Frontal cortex (tissue), 4 donors: ENCODE data around the gene PI4KA. TPM values are rescaled to one million over a fixed set of nuclear protein-coding genes. Genes with fewer than 3 reads are reported as not detected.
"Not testable (repeated sequence)": the region's sequence is repeated elsewhere in the genome, so short reads cannot be mapped to it uniquely, and the experiment has no call there.

ENCODE experiments used
- DNase-seq, 2 donors: peaks; one replicate each; pipeline ENCODE4 v3.0.0; 2012; ENCODE audit warnings: low spot score in 2 of 2
- FAIRE-seq: peaks from 2 replicates; lab custom pipeline; 2012; peaks lifted over from hg19 to GRCh38; lab: Jason Lieb, UNC
- total RNA-seq: library from RNA; depleted of rRNA; stranded (reverse); fragments of >200 nt; gene quantifications from one replicate; pipeline ENCODE4 v1.2.3, GENCODE V29; 2014
- donor health status: control.
- donor health status: control.
- donor health status: control.

Gene PI4KA
- total RNA-seq = 67.7 TPM

DNA sequence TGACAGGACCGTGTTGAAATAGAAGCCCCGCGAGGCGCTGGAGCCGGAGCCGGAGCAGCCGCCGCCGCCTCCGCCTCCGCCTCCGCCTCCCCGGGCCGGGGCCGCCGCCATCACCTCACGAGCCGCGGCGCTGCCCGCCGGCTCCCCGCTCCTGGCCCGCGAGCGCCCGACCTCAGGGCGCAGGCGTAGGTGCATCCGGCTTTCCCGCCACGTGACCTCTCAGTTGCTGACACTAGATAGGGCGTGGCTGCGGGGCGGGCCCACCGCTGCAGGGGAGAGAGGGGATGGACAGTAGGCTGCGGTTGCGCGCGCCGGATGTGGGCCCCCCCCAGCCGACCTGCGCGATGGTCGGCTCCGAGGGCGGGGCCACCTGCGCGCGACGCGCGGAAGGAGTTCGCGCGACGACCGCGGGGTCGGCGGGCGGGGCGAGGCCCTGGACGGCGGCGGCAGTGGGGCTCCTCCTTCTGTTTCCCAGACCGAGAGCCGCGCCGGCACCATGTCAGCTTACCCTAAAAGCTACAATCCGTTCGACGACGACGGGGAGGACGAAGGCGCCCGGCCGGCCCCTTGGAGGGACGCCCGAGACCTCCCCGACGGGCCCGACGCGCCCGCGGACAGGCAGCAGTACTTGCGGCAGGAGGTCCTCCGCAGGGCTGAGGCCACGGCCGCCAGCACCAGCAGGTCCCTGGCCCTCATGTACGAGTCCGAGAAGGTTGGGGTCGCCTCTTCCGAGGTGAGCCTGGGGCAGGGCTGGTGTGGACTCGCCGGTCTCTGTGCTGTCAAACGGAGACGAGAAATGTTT, at the start of gene PI4KA, which contains the start of gene SNAP29:
Gene PI4KA, minus strand, starts transcription at position 197 of the 802 bp plus-strand sequence. Its CDS starts 86 bp downstream, at position 111.
Gene SNAP29, plus strand, starts transcription at position 393 of the 802 bp plus-strand sequence. Its CDS starts 104 bp downstream, at position 497.
- FAIRE-seq = no peak

DNA sequence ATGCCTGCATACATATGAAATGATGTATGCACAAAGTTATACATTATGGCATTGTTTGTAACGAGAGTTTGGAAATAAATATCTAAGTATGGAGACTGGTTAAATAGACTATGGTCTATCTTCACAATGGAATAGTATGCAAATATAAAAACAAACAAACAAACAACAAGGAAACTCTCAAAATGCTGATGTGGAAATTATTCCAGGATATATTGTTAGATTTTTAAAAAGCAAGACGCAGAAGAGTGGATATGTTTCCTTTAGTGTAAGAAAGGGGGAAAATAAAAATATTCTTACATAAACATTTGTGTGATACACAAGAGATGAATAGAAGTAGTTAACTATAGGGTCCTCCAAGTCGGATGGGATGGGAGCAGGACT, 47.8 kb upstream of the PI4KA start:
- DNase-seq (no peak), FAIRE-seq (no peak)

More for the DNA sequence above, at the start of gene PI4KA, which contains the start of gene SNAP29:
- peak; percentile 98 to 99 for DNase-seq

GRCh38 chr22:20905415-20906386, 47.1 kb upstream of the PI4KA start:
- no peak for FAIRE-seq
- DNase-seq = no peak

GRCh38 chr22:20904980-20905355, 46.4 kb upstream of the PI4KA start:
- DNase-seq = no peak
- no peak for FAIRE-seq

- DNase-seq (no peak), FAIRE-seq (no peak)
Observed at GRCh38 chr22:20904008-20904979, 45.7 kb upstream of the PI4KA start.

GRCh38 chr22:20903093-20903492, 44.5 kb upstream of the PI4KA start:
- DNase-seq (no peak), FAIRE-seq (no peak)

- not testable (repeated sequence) for DNase-seq, FAIRE-seq
Observed at GRCh38 chr22:20901093-20902033, 42.8 kb upstream of the PI4KA start.

DNA sequence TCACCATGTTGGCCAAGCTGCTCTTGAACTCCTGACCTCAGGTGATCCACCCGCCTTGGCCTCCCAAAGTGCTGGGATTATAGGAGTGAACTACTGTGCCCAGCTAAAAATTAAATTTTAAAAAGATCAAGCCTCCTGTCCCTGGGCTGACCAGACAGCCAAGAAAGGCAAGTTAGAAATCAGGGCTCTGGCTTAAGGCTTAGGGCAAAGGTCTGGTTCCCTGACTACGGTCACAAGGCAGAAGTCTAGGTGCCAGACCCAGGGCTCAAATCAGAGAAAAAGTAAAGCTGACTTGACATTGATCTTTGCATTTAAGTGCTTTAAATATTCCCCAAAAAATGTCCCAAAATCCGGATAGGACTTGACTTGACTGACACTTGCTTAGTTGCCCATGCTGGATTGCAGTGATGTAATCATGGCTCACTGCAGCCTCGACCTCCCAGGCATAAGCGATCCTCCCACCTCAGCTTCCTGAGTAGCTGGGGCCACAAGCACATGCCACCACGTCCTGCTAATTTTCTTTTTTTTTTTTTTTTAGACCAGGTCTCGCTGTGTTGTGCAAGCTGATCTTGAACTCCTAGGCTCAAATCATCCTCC, 41.3 kb upstream of the PI4KA start:
- FAIRE-seq (no peak), DNase-seq (no peak)

DNA sequence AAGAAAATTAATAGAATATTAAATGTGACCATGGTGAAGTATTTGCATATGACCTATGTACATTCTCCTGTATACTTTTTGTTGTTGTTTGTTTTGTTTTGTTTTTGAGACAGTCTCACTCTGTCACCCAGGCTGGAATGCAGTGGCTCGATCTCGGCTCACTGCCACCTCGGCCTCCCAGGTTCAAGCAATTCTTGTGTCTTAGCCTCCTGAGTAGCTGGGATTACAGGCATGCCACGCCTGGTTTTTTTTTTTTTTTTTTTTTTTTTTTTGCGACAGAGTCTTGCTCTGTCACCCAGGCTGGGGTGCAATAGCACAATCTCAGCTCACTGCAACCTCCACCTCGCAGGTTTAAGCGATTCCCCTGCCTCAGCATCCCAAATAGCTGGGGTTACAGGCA, 39.1 kb upstream of the PI4KA start:
- FAIRE-seq, DNase-seq: not testable (repeated sequence)

- no peak for FAIRE-seq
- DNase-seq = no peak
Observed at GRCh38 chr22:20890975-20891374, 32.4 kb upstream of the PI4KA start.

- FAIRE-seq = no peak
- DNase-seq = no peak
Observed at GRCh38 chr22:20889904-20890540, 31.4 kb upstream of the PI4KA start.

- DNase-seq = no peak
- FAIRE-seq = no peak
Observed at GRCh38 chr22:20889025-20889704, 30.6 kb upstream of the PI4KA start.

DNA sequence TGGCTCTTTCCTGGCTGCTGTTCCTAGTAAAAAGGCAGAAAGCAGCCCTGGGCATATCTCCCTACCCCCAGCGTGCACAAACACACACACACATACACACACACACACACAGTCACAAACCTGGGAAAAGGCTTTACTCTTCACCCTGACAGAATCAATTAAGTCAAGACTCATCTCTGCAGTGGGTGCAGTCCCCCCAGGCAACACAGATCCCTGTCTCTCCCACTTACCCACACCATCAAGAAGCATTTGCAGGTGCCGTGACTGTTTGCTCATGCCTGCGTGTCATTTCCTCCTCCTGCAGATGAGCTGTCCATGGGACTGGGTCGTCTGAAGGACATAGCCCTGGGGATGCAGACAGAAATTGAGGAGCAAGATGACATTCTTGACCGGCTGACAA, 28.8 kb upstream of the PI4KA start:
- no peak for FAIRE-seq
- DNase-seq = no peak

GRCh38 chr22:20885557-20886323, 27.1 kb upstream of the PI4KA start:
- no peak for FAIRE-seq

DNA sequence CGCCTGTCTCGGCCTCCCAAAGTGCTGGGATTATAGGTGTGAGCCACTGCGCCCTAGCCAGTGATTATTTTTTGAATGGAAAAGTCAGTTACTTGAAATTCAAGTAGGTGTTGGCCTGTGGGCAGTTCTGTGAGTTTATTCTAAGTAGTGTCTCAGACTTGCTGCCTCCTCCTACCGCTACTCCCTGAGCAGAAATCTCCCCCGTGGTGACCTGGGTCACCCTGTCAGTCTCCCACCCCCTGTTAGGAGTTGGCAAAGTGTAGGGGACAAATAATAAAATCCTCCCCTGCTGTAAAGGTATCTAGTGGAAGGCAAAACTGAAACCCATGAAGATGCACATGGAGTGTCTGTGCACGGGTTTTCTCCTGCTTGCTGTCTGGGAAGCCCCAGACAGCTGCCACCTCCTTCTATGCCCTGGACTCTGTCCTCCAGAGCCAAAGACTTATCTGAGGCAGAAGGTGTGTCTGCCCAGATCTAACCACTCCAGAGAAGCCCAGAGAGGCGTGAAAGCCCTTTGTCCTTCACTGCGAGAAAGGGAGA, 26.5 kb upstream of the PI4KA start:
- no peak for FAIRE-seq
- no peak for DNase-seq

More at GRCh38 chr22:20885557-20886323, 27.1 kb upstream of the PI4KA start:
- peak; percentile 35 to 78 for DNase-seq

- FAIRE-seq (no peak), DNase-seq (no peak)
Observed at GRCh38 chr22:20884454-20884853, 25.8 kb upstream of the PI4KA start.
